ENCODE measurements around the gene PTPN21. TPM values are rescaled to one million over a fixed set of nuclear protein-coding genes. Genes with fewer than 3 reads are reported as not detected.

PTPN21 gene
- total and polyA plus RNA-seq, 2 donors (not counting 3 experiments of a cell fraction or from before 2014, with no cell fraction given) = 9.2 to 16.1 TPM

DNA sequence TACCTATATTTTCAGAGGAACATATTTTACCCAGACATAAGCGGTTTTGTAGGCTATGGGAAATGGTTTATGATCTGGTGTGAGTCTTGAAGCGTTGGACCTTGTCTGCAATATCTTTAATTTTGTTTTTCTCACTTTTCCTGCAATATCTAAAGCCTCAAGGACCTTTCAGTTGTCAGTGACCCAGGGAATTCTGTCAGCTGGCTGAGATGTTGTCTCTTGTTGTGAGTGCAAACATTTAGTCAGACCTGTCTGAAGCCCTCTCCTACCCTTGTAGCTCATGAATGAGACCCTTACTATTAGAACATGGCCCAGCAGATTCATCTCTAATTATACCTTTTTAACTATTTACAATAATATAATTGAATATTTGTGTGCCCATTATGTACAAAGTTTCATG lies 115.7 kb downstream of the PTPN21 start:
- Histone ChIP-seq H3K4me3 (replicated peaks in 1 of 3; ENCODE audit: insufficient read depth in 1 of 3, low read depth in 1 of 3, low read length in 3 of 3) (no peak overlapping the region), H2AFZ (ENCODE audit: low read depth, low read length) (no peak overlapping the region), H3K9me3 (replicated peaks; ENCODE audit: control insufficient read depth, insufficient read depth, low read length) (no peaks in the 10 kb centered on the region), H3K9ac (replicated peaks; ENCODE audit: extremely low read depth, insufficient read depth, low read length) (no peak overlapping the region), H3K9me1 (replicated peaks; ENCODE audit: control insufficient read depth, extremely low read depth, insufficient read depth, low read length) (no peaks in the 10 kb centered on the region), H3K4me1 (ENCODE audit: control insufficient read depth, extremely low read depth, insufficient read depth, low read length) (no peaks in the 10 kb centered on the region), H4K20me1 (replicated peaks; ENCODE audit: control insufficient read depth, extremely low read depth, insufficient read depth, low read length) (no peaks in the 10 kb centered on the region), H3K4me2 (ENCODE audit: insufficient read depth, low read length) (no peak overlapping the region), H3K79me2 (ENCODE audit: control insufficient read depth, insufficient read depth, low read length) (no peaks in the 10 kb centered on the region), H3K27ac (ENCODE audit: insufficient read depth, low read depth, low read length) (no peak overlapping the region), H3K36me3 (ENCODE audit: control insufficient read depth in 2 of 2, extremely low read depth in 1 of 2, insufficient read depth in 2 of 2, low read length in 2 of 2) (peaks cover 0 to 2% of the 10 kb centered on the region in 2 experiments), H3K27me3 (ENCODE audit: control insufficient read depth in 2 of 2, insufficient read depth in 2 of 2, low read length in 2 of 2) (no peaks in the 10 kb centered on the region)
- dilution Hi-C loops (cut with MboI; ENCODE audit: extremely low pct_ligation_motif_present, low sequenced_read_pairs) (no loop called here), intact Hi-C loops (cut with micrococcal nuclease) (loop anchor here (5.0 kb wide), 1 partner anchor 427 kb away; no protein-coding TSS in a partner anchor)
- no peak for DNase-seq (ENCODE audit: low read depth, low spot score)
- CTCF ChIA-PET = interaction anchor here (1.0 to 1.4 kb wide), 3 partner anchors 11 to 251 kb away, joined by 3 to 4 read pairs (median 3); no protein-coding TSS in a partner anchor
- no peak for FAIRE-seq
- POLR2A ChIA-PET = no interaction called here
- TF ChIP-seq GATA2 (IDR thresholded peaks at IDR 0.05; ENCODE audit: insufficient read depth, insufficient read length, low read depth, low read length) = no peak
- TF ChIP-seq JUN (IDR thresholded peaks at IDR 0.05; ENCODE audit: borderline replicate concordance, insufficient read depth, insufficient read length, low read depth) = no peak
- no peak for TF ChIP-seq FOS (IDR thresholded peaks at IDR 0.05; ENCODE audit: borderline replicate concordance, insufficient read depth, low read length)
- no peak for TF ChIP-seq MYC (IDR thresholded peaks at IDR 0.05; ENCODE audit: low read depth, low read length)
- no peak for TF ChIP-seq POLR2A (IDR thresholded peaks at IDR 0.05; ENCODE audit: low read depth, low read length)
- no TSS peak for BruUV-seq (replicated peaks)

GRCh38 chr14:88437658-88438057 lies 117.1 kb downstream of the PTPN21 start:
- no peaks in the 10 kb centered on the region for H4K20me1 ChIP-seq (replicated peaks; ENCODE audit: control insufficient read depth, extremely low read depth, insufficient read depth, low read length)
- no peaks in the 10 kb centered on the region for H3K79me2 ChIP-seq (ENCODE audit: control insufficient read depth, insufficient read depth, low read length)
- DNase-seq (ENCODE audit: low read depth, low spot score) (no peak), FAIRE-seq (no peak)
- no peak overlapping the region for H2AFZ ChIP-seq (ENCODE audit: low read depth, low read length)
- H3K9me3 ChIP-seq (replicated peaks; ENCODE audit: control insufficient read depth, insufficient read depth, low read length) = no peaks in the 10 kb centered on the region
- H3K9ac ChIP-seq (replicated peaks; ENCODE audit: extremely low read depth, insufficient read depth, low read length) = no peak overlapping the region
- dilution Hi-C loops (cut with MboI; ENCODE audit: extremely low pct_ligation_motif_present, low sequenced_read_pairs) = no loop called here
- no peak overlapping the region for H3K4me2 ChIP-seq (ENCODE audit: insufficient read depth, low read length)
- no peaks in the 10 kb centered on the region for H3K9me1 ChIP-seq (replicated peaks; ENCODE audit: control insufficient read depth, extremely low read depth, insufficient read depth, low read length)
- no peak overlapping the region for H3K4me3 ChIP-seq (replicated peaks in 1 of 3; ENCODE audit: insufficient read depth in 1 of 3, low read depth in 1 of 3, low read length in 3 of 3)
- H3K27me3 ChIP-seq (ENCODE audit: control insufficient read depth in 2 of 2, insufficient read depth in 2 of 2, low read length in 2 of 2) = no peaks in the 10 kb centered on the region
- POLR2A ChIA-PET = no interaction called here
- H3K36me3 ChIP-seq (ENCODE audit: control insufficient read depth in 2 of 2, extremely low read depth in 1 of 2, insufficient read depth in 2 of 2, low read length in 2 of 2) = peaks cover 0 to 2% of the 10 kb centered on the region in 2 experiments
- CTCF ChIA-PET = interaction anchor here (1.8 kb wide), 1 partner anchor 248 kb away, joined by 14 read pairs; no protein-coding TSS in a partner anchor
- H3K27ac ChIP-seq (ENCODE audit: insufficient read depth, low read depth, low read length) = no peak overlapping the region
- TF ChIP-seq, protein P1, sequence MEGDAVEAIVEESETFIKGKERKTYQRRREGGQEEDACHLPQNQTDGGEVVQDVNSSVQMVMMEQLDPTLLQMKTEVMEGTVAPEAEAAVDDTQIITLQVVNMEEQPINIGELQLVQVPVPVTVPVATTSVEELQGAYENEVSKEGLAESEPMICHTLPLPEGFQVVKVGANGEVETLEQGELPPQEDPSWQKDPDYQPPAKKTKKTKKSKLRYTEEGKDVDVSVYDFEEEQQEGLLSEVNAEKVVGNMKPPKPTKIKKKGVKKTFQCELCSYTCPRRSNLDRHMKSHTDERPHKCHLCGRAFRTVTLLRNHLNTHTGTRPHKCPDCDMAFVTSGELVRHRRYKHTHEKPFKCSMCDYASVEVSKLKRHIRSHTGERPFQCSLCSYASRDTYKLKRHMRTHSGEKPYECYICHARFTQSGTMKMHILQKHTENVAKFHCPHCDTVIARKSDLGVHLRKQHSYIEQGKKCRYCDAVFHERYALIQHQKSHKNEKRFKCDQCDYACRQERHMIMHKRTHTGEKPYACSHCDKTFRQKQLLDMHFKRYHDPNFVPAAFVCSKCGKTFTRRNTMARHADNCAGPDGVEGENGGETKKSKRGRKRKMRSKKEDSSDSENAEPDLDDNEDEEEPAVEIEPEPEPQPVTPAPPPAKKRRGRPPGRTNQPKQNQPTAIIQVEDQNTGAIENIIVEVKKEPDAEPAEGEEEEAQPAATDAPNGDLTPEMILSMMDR (IDR thresholded peaks at IDR 0.05; ENCODE audit: extremely low read depth in 1 of 2, insufficient read depth in 1 of 2, low read depth in 1 of 2, low read length in 2 of 2) = peak; percentile 1 to 9
- TF ChIP-seq POLR2A (IDR thresholded peaks at IDR 0.05; ENCODE audit: low read depth, low read length) = no peak
- BruUV-seq (replicated peaks) = no TSS peak
- intact Hi-C loops (cut with micrococcal nuclease) = loop anchor here (2.0 to 5.0 kb wide), 2 partner anchors 249 to 425 kb away; no protein-coding TSS in a partner anchor
- H3K4me1 ChIP-seq (ENCODE audit: control insufficient read depth, extremely low read depth, insufficient read depth, low read length) = no peaks in the 10 kb centered on the region

Measured in endothelial cell of umbilical vein (primary cell).